Transverse colon (tissue), 4 donors: ENCODE data around the gene TNS4.

ENCODE experiments used
- CTCF ChIP-seq, 5 experiments: fragments of 200-600 bp in 3 of 5; fragments of 450-650 bp in 2 of 5; sonication (generic) in 3 of 5; IDR thresholded peaks; 1 replicate in 2 of 5; 2 replicates in 3 of 5; pipeline ENCODE4 v1.5.1; 2016 to 2017; ENCODE audit warnings: antibody characterized with exemption in 5 of 5, inconsistent platforms in 3 of 5, mild to moderate bottlenecking in 2 of 5, moderate library complexity in 1 of 5
- EP300 ChIP-seq: sonication (generic); formaldehyde crosslinking; IDR thresholded peaks from one replicate; pipeline ENCODE4 v1.6.1; 2017; ENCODE audit warnings: antibody characterized with exemption, low read depth
- POLR2A ChIP-seq: fragments of 450-650 bp; IDR thresholded peaks from one replicate; pipeline ENCODE4 v1.6.1; 2016; ENCODE audit warnings: antibody characterized with exemption, mild to moderate bottlenecking, moderate library complexity
- POLR2AphosphoS5 ChIP-seq, 3 donors: sonication (generic); formaldehyde crosslinking; IDR thresholded peaks; one replicate each; pipeline ENCODE4 v1.6.1; 2016; ENCODE audit warnings: antibody characterized with exemption in 3 of 3

GRCh38 chr17:40529991-40530390, 28.6 kb upstream of the TNS4 start:
- TF ChIP-seq CTCF (IDR thresholded peaks at IDR 0.05) (no peak), POLR2A (no peak), EP300 (no peak), POLR2AphosphoS5 (IDR thresholded peaks at IDR 0.05) (no peak)
